Measurements from ENCODE around the gene SNTG2.
"Not testable (repeated sequence)": the region's sequence is repeated elsewhere in the genome, so short reads cannot be mapped to it uniquely, and the experiment has no call there.

SNTG2 gene

DNA sequence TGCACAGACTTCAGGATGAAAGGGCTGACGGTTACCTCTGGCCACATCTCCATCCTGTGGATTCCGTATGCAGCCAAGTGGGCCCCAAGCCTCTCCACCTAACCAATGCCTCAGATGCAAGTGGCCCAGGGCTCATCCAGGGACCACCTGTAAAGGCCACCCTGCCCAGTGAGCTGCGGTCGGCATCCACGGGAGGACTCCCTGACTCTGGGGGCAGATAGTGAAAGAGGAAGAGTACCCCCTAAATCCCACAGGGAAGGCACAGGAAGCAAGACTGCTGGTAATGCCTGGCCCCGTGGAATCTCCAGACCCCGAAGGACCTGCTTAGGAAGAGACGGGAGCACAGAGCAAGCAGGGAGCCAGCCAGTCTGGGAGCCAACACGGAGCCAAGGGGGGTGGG lies 451.4 kb downstream of the SNTG2 start:
- H3K36me3 Mint-ChIP-seq = peaks cover 3 to 15% of the 10 kb centered on the region in 2 donors
- no peak overlapping the region for H3K4me3 Mint-ChIP-seq
- H3K9me3 Mint-ChIP-seq = peaks cover 12 to 16% of the 10 kb centered on the region in 2 donors
- DNase-seq = no peak
- peaks cover 46 to 48% of the 10 kb centered on the region in 2 donors for H3K4me1 Mint-ChIP-seq
- no peak overlapping the region for H3K27ac Mint-ChIP-seq
- no peak for ATAC-seq (replicated peaks)
- peaks cover 18 to 21% of the 10 kb centered on the region in 2 donors for H3K27me3 Mint-ChIP-seq

DNA sequence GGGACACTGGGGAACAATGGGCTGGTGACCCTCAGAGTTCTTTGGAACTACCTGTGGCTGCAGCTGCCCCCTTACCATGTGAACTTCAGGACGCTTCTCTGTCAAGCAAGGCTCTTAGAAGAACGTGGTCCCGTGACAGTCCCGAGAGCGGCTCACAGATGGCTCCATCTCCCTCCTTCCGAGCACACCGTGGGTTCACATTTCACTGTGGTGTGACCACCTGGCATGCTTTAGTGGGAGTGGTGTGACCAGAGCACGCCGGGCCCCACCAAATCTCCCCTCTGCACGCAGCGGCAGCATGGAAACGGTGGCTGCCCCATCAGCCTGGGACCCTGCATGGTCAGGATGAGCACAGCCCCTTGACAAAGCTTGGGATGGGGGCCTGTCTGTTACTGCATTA lies 452.9 kb downstream of the SNTG2 start:
- DNase-seq (no peak), ATAC-seq (replicated peaks) (no peak)
- H3K36me3 Mint-ChIP-seq = peaks cover 3 to 15% of the 10 kb centered on the region in 2 donors
- peaks cover 8 to 22% of the 10 kb centered on the region in 2 donors for H3K27me3 Mint-ChIP-seq
- H3K4me3 Mint-ChIP-seq = no peak overlapping the region
- H3K27ac Mint-ChIP-seq = no peak overlapping the region
- peaks cover 12 to 16% of the 10 kb centered on the region in 2 donors for H3K9me3 Mint-ChIP-seq
- H3K4me1 Mint-ChIP-seq = peaks cover 36 to 45% of the 10 kb centered on the region in 2 donors

DNA sequence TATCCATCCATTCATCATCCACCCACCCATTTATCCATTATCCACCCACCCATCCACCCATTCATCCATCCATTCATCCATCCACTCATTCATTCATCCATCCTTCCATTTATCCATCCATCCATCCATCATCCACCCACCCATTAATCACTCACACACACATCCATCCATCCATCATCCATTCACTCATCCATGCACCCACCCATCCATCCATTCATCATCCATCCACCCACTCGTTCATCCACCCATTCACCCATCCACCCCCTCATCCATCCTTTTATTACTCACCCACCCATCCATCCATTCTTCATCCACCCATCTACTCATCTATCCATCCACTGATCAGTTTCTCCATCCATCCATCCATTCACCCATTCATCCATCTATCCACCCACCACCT lies 454.5 kb downstream of the SNTG2 start:
- peaks cover 12 to 16% of the 10 kb centered on the region in 2 donors for H3K9me3 Mint-ChIP-seq
- H3K27me3 Mint-ChIP-seq = peaks cover 8 to 22% of the 10 kb centered on the region in 2 donors
- ATAC-seq (replicated peaks) = no peak
- no peak overlapping the region for H3K27ac Mint-ChIP-seq
- H3K4me1 Mint-ChIP-seq = peaks cover 20 to 31% of the 10 kb centered on the region in 2 donors
- no peak overlapping the region for H3K4me3 Mint-ChIP-seq
- DNase-seq = no peak
- peaks cover 3 to 15% of the 10 kb centered on the region in 2 donors for H3K36me3 Mint-ChIP-seq

DNA sequence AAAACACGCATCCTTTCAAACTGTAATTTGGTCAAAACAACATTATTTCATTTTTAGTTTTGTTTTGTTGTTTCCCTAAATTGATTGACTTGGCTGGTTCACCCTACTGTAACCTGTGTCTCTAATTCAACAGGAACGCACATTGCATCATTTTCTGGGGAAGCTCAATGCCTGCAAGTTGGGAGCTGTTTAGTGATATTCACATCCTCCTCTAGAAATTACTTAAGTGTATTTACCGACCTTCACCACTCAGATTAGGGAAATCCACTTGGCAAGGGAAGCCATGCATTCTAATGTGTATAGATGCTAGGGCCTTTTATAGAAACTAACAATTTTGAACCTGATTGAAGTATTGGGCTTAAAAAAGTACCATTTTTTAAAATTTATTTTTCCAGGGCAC lies 455.3 kb downstream of the SNTG2 start:
- DNase-seq (no peak), ATAC-seq (replicated peaks) (no peak)
- peaks cover 3 to 15% of the 10 kb centered on the region in 2 donors for H3K36me3 Mint-ChIP-seq
- peaks cover 8 to 26% of the 10 kb centered on the region in 2 donors for H3K27me3 Mint-ChIP-seq
- no peak overlapping the region for H3K27ac Mint-ChIP-seq
- H3K9me3 Mint-ChIP-seq = peaks cover 12 to 16% of the 10 kb centered on the region in 2 donors
- no peak overlapping the region for H3K4me3 Mint-ChIP-seq
- H3K4me1 Mint-ChIP-seq = peaks cover 15 to 29% of the 10 kb centered on the region in 2 donors

GRCh38 chr2:1406434-1406833 lies 455.8 kb downstream of the SNTG2 start:
- ATAC-seq (replicated peaks) = no peak
- no peak overlapping the region for H3K27ac Mint-ChIP-seq
- DNase-seq = no peak
- peaks cover 1 to 15% of the 10 kb centered on the region in 2 donors for H3K36me3 Mint-ChIP-seq
- H3K9me3 Mint-ChIP-seq = peaks cover 12 to 16% of the 10 kb centered on the region in 2 donors
- peaks cover 10 to 25% of the 10 kb centered on the region in 2 donors for H3K4me1 Mint-ChIP-seq
- H3K27me3 Mint-ChIP-seq = peaks cover 11 to 30% of the 10 kb centered on the region in 2 donors
- no peak overlapping the region for H3K4me3 Mint-ChIP-seq

DNA sequence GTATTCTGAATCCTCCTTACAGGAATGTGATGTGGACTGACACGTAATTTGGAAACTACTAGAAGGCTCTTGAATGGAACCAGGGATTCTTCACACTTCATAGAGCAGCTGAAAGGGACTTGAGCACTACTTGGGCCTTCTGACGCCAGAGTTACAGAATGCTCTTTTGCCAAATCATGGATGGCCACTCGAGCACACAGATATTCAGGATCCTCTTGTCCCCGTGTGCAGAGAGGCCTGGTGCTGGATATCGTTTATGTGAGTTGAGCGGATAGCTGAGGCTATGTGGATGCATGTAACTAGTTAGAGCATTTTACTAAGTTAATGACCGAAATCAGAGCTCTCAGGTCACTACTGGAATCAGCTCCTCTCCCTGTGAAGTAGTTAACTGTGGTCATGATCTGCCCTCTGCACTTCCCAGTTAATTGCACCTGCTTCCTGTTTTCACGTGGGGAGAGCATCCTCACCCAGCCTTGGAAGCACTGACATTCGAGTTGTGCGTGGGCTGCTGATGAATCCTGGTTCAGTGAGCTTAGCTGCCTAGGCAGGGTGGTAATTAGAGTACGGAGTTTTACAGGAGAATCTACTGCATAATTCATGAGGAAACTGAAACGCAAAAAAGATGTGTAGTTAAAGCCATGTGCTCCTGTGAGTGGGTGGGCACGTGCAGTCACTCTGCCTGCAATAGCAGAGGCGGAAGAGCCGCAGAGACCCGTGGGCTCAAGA lies 457.5 kb downstream of the SNTG2 start:
- H3K9me3 Mint-ChIP-seq = peaks cover 7 to 8% of the 10 kb centered on the region in 2 donors
- peaks cover 0 to 21% of the 10 kb centered on the region in 2 donors for H3K4me1 Mint-ChIP-seq
- no peak overlapping the region for H3K27ac Mint-ChIP-seq
- no peak overlapping the region for H3K4me3 Mint-ChIP-seq
- ATAC-seq (replicated peaks) (no peak), DNase-seq (no peak)
- peaks cover 0 to 5% of the 10 kb centered on the region in 2 donors for H3K36me3 Mint-ChIP-seq
- H3K27me3 Mint-ChIP-seq = peaks cover 27 to 35% of the 10 kb centered on the region in 2 donors

GRCh38 chr2:1413156-1413710 lies 462.6 kb downstream of the SNTG2 start, which contains the start of gene TPO:
TPO (plus strand) TSS chr2:1413463; CDS start chr2:1414409, 946 bp downstream.
- DNase-seq (no peak), ATAC-seq (replicated peaks) (no peak)
- Mint-ChIP-seq H3K4me1 (peaks cover 0 to 2% of the 10 kb centered on the region in 2 donors), H3K27me3 (peaks cover 15 to 24% of the 10 kb centered on the region in 2 donors), H3K36me3 (no peaks in the 10 kb centered on the region), H3K27ac (no peak within 1 kb of the TSS), H3K4me3 (no peak within 1 kb of the TSS), H3K9me3 (no peaks in the 10 kb centered on the region)

GRCh38 chr2:1414121-1414520 lies 463.5 kb downstream of the SNTG2 start:
- ATAC-seq (replicated peaks) (no peak), DNase-seq (no peak)
- Mint-ChIP-seq H3K36me3 (no peaks in the 10 kb centered on the region), H3K4me1 (no peaks in the 10 kb centered on the region), H3K27me3 (peaks cover 13 to 25% of the 10 kb centered on the region in 2 donors), H3K4me3 (no peak overlapping the region), H3K9me3 (no peaks in the 10 kb centered on the region), H3K27ac (no peak overlapping the region)

DNA sequence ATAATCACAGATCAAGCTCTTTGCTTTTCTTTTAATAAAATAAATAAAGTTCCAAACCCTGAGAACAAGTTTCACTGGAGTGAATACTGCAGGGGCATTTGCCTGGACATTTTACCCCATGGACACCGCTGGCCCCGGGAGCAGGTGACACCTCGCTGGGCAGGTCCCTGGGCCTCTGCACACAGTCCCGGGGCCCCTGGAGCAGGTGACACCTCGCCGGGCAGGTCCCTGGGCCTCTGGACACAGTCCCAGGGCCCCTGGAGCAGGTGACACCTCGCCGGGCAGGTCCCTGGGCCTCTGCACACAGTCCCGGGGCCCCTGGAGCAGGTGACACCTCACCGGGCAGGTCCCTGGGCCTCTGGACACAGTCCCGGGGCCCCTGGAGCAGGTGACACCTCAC lies 464.3 kb downstream of the SNTG2 start:
- peaks cover 13 to 25% of the 10 kb centered on the region in 2 donors for H3K27me3 Mint-ChIP-seq
- H3K4me1 Mint-ChIP-seq; ATAC-seq (replicated peaks); H3K9me3 Mint-ChIP-seq; H3K27ac Mint-ChIP-seq; H3K4me3 Mint-ChIP-seq; DNase-seq; H3K36me3 Mint-ChIP-seq: not testable (repeated sequence)

DNA sequence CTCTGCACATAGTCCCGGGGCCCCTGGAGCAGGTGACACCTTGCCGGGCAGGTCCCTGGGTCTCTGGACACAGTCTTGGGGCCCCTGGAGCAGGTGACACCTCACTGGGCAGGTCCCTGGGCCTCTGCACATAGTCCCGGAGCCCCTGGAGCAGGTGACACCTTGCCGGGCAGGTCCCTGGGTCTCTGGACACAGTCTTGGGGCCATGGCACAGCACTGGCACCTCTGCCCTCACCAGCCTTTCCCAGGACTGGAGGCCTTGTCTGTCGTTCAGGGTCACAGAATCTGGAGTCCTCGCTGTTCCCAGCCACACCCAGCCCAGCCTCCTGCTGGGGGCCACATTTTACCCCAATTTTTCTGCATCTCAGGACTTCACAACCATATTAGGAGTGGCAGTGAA lies 464.9 kb downstream of the SNTG2 start:
- ATAC-seq (replicated peaks) (no peak), DNase-seq (no peak)
- Mint-ChIP-seq H3K36me3 (no peaks in the 10 kb centered on the region), H3K27me3 (peaks cover 14 to 25% of the 10 kb centered on the region in 2 donors), H3K4me3 (no peak overlapping the region), H3K9me3 (no peaks in the 10 kb centered on the region), H3K4me1 (no peaks in the 10 kb centered on the region), H3K27ac (no peak overlapping the region)

Data from stimulated activated naive B cell treated with anti-CD40 and anti-IgM and Interleukin-4, amounts not matched to agents 10 μg/mL and 1 μg/mL and 100 μg/mL, for 72 hours (primary cell).